Activated CD8-positive, alpha-beta T cell treated with anti-CD3 and anti-CD28 coated beads, Interleukin-2, amount 10 ng/mL, durations not matched to agents 7 days and 5 days (primary cell): ENCODE results near the gene PRDX3. TPM values are rescaled to one million over a fixed set of nuclear protein-coding genes. Genes with fewer than 3 reads are reported as not detected.
"Not testable (repeated sequence)": the region's sequence is repeated elsewhere in the genome, so short reads cannot be mapped to it uniquely, and the experiment has no call there.

Experiments
- ATAC-seq: fragments of 150-1000 bp; cut with Tn5 transposase; one replicate; pipeline ENCODE4 v1.10.0; 2021; ENCODE audit warnings: moderate library complexity
- CTCF ChIA-PET: fragments of 350-600 bp; sonication (Branson Sonifier 250); formaldehyde crosslinking; loops from one replicate; lab custom pipeline; 2021; ENCODE audit warnings: antibody characterized with exemption; lab: Charles Lee
- POLR2A ChIA-PET: fragments of 350-600 bp; sonication (Branson Sonifier 250); formaldehyde crosslinking; loops from one replicate; lab custom pipeline; 2021; ENCODE audit warnings: antibody characterized with exemption; lab: Charles Lee
- DNase-seq: peaks from one replicate; pipeline ENCODE4 v3.0.0-alpha.2; 2020
- H3K27ac Mint-ChIP-seq: one replicate; pipeline ENCODE4 v1.8.0; 2021; ENCODE audit warnings: mild to moderate bottlenecking, mixed read lengths
- H3K27me3 Mint-ChIP-seq: one replicate; pipeline ENCODE4 v1.8.0; 2021; ENCODE audit warnings: low read depth, mixed read lengths
- H3K36me3 Mint-ChIP-seq: one replicate; pipeline ENCODE4 v1.8.0; 2021; ENCODE audit warnings: low read depth, mixed read lengths
- H3K4me1 Mint-ChIP-seq: one replicate; pipeline ENCODE4 v1.8.0; 2021; ENCODE audit warnings: low read depth, mixed read lengths
- H3K4me3 Mint-ChIP-seq: one replicate; pipeline ENCODE4 v1.8.0; 2021; ENCODE audit warnings: mild to moderate bottlenecking, mixed read lengths
- H3K9me3 Mint-ChIP-seq: one replicate; pipeline ENCODE4 v1.8.0; 2022; ENCODE audit warnings: mixed read lengths; ENCODE audit not compliant: insufficient read depth
- total RNA-seq, 2 experiments: library from RNA; stranded (reverse); gene quantifications; one replicate each; pipeline ENCODE4 v1.2.3, GENCODE V29; 2021

Gene PRDX3
- total RNA-seq, 2 experiments from 2014 or later = 135 to 136 TPM

DNA sequence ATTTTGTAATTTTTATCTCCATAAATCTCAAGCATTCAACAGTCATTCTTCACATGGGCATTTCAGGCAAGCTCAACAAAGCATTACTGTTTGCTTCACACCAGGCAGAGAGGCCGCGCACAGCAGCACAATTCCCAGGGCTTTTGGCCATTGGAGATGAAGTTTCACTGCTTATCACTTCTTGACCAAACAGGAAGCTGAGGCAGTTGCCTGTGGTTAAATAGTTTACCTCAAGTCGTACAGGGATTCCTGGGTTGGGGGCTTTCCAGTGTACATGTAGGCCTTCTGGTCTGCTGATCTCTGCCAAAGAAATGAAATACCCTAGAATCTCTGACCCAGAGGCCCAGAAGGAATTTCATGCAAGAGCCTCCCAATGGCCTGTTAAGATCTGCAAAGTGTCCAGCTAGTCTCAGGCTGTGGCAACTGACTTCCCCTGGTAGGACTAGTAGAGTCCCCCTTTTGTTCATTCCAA lies 11.2 kb upstream of the PRDX3 start:
- Mint-ChIP-seq H3K9me3 (no peaks in the 10 kb centered on the region), H3K4me3 (peak overlapping the region; percentile 3), H3K27me3 (no peaks in the 10 kb centered on the region), H3K36me3 (no peaks in the 10 kb centered on the region), H3K4me1 (peaks cover 19% of the 10 kb centered on the region), H3K27ac (no peak overlapping the region)
- DNase-seq = peak; percentile 40
- peak; percentile 33 for ATAC-seq
- CTCF ChIA-PET = interaction anchor here (0.9 to 3.7 kb wide), 13 partner anchors 9 to 361 kb away, joined by 3 to 42 read pairs (median 4); partner anchors contain the start of genes GRK5 and PRDX3
- POLR2A ChIA-PET = interaction anchor here (0.8 to 1.5 kb wide), 6 partner anchors 17 to 352 kb away, joined by 3 to 7 read pairs (median 3); partner anchors contain the start of genes DENND10, EIF3A, GRK5 and RGS10

DNA sequence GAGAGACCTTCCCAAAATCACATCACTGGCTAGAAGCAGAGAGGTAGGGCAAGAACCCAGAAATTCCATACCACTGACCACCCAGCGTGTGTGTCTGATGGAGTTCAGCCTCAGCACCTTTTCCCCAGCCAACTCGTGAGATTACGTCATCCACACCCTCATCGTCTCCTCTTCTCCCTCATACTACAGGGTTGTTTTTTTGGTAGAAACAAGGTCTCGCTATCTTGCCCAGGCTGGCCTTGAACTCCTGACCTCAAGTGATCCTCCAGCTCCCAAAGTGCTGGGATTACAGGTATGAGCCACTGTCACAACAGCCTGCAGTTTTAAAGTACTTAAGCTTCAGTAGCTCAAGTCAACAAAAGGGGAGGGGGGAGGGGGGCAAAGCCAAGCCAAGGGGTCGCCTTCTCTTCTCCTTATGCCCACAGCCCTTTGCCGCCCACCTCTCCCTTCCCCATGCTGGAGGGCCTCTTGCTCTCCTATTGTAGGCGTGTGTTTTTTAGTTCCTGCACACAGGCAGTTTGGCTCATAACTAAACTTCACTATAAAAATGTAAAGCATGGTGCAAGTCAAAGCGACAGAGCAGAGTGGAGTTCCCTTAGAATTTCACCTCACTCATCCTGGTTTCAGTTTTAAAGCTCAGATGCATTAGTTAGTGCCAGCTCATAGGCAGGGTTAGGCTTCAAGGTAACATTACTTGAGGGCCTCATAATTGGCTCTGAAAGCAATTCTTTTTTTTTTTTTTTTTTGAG lies 5.2 kb upstream of the PRDX3 start:
- ATAC-seq (no peak), DNase-seq (no peak)
- Mint-ChIP-seq H3K9me3 (no peaks in the 10 kb centered on the region), H3K4me3 (no peak overlapping the region), H3K27ac (no peak overlapping the region), H3K36me3 (no peaks in the 10 kb centered on the region), H3K27me3 (no peaks in the 10 kb centered on the region), H3K4me1 (peaks cover 11% of the 10 kb centered on the region)
- ChIA-PET CTCF (interaction anchor here (1.0 to 1.3 kb wide), 5 partner anchors 14 to 360 kb away, joined by 3 to 8 read pairs (median 3); partner anchors contain the start of genes GRK5 and SFXN4), POLR2A (no interaction called here)

DNA sequence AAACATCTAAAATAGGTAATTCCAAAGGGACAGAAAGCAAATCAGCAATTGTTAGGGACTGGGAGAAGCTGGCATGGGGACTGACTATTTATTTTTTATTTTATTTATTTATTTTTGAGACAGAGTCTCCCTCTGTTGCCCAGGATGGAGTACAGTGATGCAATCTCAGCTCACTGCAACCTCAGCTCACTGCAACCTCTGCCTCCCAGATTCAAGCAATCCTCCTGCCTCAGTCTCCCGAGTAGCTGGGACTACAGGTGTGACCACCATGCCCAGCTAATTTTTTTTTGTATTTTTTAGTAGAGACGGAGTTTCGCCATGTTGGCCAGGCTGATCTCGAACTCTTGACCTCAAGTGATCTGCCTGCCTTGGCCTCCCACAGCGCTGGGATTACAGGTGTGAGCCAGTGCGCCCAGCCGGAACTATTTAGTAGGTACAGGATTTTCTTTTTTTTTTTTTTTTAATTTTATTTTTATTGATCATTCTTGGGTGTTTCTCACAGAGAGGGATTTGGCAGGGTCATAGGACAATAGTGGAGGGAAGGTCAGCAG lies 2.3 kb upstream of the PRDX3 start:
- not testable (repeated sequence) for H3K4me3 Mint-ChIP-seq, H3K9me3 Mint-ChIP-seq, H3K27ac Mint-ChIP-seq, ATAC-seq, H3K27me3 Mint-ChIP-seq, DNase-seq
- peaks cover 27% of the 10 kb centered on the region for H3K4me1 Mint-ChIP-seq
- POLR2A ChIA-PET = interaction anchor here (2.6 kb wide), 1 partner anchor 26 kb away, joined by 8 read pairs; the partner anchor contains the start of gene GRK5
- CTCF ChIA-PET = interaction anchor here (0.6 to 2.8 kb wide), 9 partner anchors 9 to 265 kb away, joined by 3 to 15 read pairs (median 4); no protein-coding TSS in a partner anchor
- H3K36me3 Mint-ChIP-seq = peaks cover 14% of the 10 kb centered on the region

DNA sequence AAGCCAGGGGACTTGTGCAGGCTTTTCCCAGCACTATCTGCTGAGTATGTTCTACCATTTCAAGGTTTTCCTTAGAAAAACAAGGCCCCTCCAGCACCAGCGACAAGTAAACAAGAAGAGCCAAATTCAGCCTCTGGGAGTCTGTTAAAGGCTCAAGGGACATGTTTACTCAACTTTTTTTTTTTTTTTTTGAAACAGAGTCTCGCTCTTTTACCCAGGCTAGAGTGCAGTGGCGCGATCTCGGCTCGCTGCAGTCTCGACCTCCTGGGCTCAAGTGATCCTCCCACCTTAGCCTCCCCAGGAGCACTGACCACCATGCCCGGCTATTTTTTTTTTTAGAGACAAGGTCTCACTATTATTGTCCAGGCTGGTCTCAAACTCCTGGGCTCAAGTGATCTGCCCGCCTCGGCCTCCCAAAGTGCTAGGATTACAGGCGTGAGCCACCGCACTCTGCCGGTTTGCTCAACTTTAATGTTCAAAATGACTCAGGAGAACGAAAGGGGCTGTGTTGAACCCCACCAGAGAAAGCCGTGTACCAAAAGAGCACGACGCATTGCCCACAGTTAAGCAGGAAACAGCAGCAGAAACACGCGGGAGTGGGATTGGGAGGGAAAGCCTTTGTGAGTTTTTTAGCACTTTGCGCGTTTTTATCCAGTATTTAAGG lies 772 bp downstream of the PRDX3 start:
- peak overlapping the region; percentile 91 for H3K27ac Mint-ChIP-seq
- H3K4me3 Mint-ChIP-seq = peak overlapping the region; percentile 87
- CTCF ChIA-PET = interaction anchor here (0.6 to 1.7 kb wide), 3 partner anchors 9 to 238 kb away, joined by 3 to 8 read pairs (median 3); no protein-coding TSS in a partner anchor
- H3K9me3 Mint-ChIP-seq = no peaks in the 10 kb centered on the region
- POLR2A ChIA-PET = no interaction called here
- no peaks in the 10 kb centered on the region for H3K27me3 Mint-ChIP-seq
- DNase-seq (peak; percentile 47), ATAC-seq (peak; percentile 21)
- peaks cover 32% of the 10 kb centered on the region for H3K36me3 Mint-ChIP-seq
- H3K4me1 Mint-ChIP-seq = peaks cover 31% of the 10 kb centered on the region

DNA sequence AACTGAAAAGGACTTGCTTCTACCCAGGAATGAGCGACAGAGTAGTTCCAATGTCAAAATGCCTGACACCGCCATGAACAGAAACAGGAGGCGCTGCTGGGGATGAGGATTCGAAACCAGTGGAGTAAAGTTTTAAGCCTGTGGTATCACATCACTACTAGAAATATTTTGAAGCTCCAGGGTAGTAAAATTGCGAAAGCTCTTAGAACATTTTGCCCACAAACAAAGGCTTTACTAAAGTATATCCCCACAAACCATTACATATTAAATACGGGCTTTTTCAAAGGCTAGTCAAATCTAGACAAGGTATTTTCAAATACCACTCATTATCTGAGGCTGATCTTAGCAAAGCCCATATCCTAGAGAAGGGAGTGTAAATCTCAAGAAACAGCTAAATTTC lies 2.4 kb downstream of the PRDX3 start:
- POLR2A ChIA-PET = interaction anchor here (1.1 to 2.0 kb wide), 3 partner anchors 11 to 96 kb away, joined by 3 to 7 read pairs (median 3); partner anchors contain the start of gene SFXN4
- peaks cover 46% of the 10 kb centered on the region for H3K36me3 Mint-ChIP-seq
- H3K9me3 Mint-ChIP-seq = no peaks in the 10 kb centered on the region
- H3K4me1 Mint-ChIP-seq = peaks cover 31% of the 10 kb centered on the region
- CTCF ChIA-PET = interaction anchor here (1.6 to 1.7 kb wide), 4 partner anchors 14 to 36 kb away, joined by 3 to 8 read pairs (median 6); no protein-coding TSS in a partner anchor
- H3K4me3 Mint-ChIP-seq = no peak overlapping the region
- no peak overlapping the region for H3K27ac Mint-ChIP-seq
- H3K27me3 Mint-ChIP-seq = no peaks in the 10 kb centered on the region
- DNase-seq (no peak), ATAC-seq (no peak)

DNA sequence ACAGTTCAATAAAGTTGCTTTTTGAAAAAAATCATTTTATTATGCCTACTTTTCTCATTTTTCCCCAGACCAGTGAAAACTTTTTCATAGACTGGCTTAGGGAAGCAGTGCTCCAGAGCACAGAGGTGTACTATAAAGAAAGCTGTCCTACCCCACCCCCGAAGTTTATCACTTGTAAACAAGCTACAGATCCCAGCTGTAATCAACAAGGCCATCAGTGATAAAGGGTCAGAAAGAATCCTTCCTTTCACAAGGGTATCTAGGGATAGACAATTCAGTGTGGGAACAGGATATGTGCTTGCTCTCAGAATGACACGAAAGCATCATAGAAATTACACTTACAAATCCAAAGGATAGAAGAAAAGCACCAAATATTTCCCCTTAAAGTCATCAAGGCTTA lies 4.5 kb downstream of the PRDX3 start:
- Mint-ChIP-seq H3K27me3 (no peaks in the 10 kb centered on the region), H3K4me3 (no peak overlapping the region), H3K36me3 (peaks cover 58% of the 10 kb centered on the region), H3K4me1 (peaks cover 25% of the 10 kb centered on the region), H3K27ac (no peak overlapping the region), H3K9me3 (no peaks in the 10 kb centered on the region)
- POLR2A ChIA-PET = interaction anchor here (1.4 kb wide), 1 partner anchor 9 kb away, joined by 3 read pairs; the partner anchor contains the start of gene SFXN4
- no peak for DNase-seq
- CTCF ChIA-PET = no interaction called here
- no peak for ATAC-seq

DNA sequence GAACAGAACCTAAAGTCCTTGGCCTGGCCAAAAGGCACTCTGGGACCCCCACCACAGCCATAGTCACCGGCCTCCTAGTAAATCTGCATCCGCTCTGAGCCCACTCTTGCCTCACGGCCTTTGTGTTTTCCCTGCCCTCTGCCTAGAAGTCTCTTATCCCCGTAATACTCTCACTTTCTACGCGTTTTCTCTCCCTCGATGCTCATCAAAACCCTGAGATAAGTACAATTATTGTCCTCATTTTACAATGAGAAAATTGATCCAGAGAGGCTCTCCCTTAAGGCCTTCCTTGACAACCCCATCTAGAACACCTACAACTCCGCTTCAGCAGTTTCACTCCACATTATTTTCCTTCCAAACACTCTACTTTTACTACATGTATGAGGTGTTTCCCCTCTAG lies 11.6 kb downstream of the PRDX3 start:
- ATAC-seq (no peak), DNase-seq (no peak)
- Mint-ChIP-seq H3K36me3 (peaks cover 54% of the 10 kb centered on the region), H3K27ac (peak overlapping the region; percentile 97), H3K4me1 (peaks cover 40% of the 10 kb centered on the region), H3K27me3 (no peaks in the 10 kb centered on the region), H3K4me3 (peak overlapping the region; percentile 88), H3K9me3 (no peaks in the 10 kb centered on the region)
- ChIA-PET POLR2A (interaction anchor here (0.6 to 1.0 kb wide), 2 partner anchors 30 to 43 kb away, joined by 3 to 4 read pairs; no protein-coding TSS in a partner anchor), CTCF (no interaction called here)

DNA sequence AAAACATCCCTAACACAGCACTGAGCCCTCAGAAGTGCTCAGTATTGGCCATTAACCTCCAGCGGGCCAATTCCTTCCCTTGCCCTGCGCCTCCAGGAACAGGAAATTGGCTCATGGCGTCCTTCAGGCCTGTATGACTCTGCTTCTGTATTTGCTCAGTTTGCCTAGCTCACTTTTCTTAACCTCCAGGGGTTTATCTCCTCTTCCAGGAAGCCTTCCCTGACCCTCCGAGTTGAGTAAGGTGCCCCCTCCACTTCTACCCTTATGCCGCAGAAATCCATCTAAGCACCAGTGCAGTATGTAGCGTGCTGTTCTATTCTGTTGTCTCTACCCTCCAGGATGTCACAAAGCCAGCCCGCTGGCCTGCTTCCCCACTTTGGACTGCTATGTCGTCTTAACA lies 12.0 kb downstream of the PRDX3 start:
- H3K9me3 Mint-ChIP-seq = no peaks in the 10 kb centered on the region

DNA sequence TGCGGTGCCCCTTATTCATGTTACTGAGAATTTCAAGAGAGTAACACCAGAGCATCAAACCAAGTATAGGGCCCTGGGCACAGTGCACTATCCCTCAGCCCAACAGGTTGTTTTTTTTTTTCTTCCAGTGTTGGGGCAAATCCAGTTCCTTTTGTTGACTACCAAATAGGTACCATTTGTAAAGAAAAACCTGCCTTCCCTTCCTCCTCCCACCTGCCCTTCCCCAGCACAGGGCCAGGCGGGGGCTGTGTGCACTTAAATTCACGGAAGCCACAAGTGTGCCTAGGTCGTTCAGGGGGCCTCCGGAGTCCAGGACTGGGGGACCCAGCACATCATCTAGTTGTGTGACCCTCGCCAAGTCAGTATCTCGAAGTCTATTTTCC lies 12.5 kb downstream of the PRDX3 start:
- POLR2A ChIA-PET = interaction anchor here (0.6 to 1.9 kb wide), 3 partner anchors 10 to 34 kb away, joined by 4 to 10 read pairs (median 7); no protein-coding TSS in a partner anchor
- Mint-ChIP-seq H3K36me3 (peaks cover 53% of the 10 kb centered on the region), H3K4me1 (peaks cover 47% of the 10 kb centered on the region), H3K4me3 (peak overlapping the region; percentile 88), H3K9me3 (no peaks in the 10 kb centered on the region), H3K27me3 (no peaks in the 10 kb centered on the region), H3K27ac (peak overlapping the region; percentile 97)
- DNase-seq (no peak), ATAC-seq (peak; percentile 8)
- CTCF ChIA-PET = interaction anchor here (2.6 kb wide), 1 partner anchor 34 kb away, joined by 7 read pairs; no protein-coding TSS in a partner anchor

More for the DNA sequence above, 12.0 kb downstream of the PRDX3 start:
- Mint-ChIP-seq H3K36me3 (peaks cover 54% of the 10 kb centered on the region), H3K4me3 (peak overlapping the region; percentile 88), H3K4me1 (peaks cover 45% of the 10 kb centered on the region), H3K27me3 (no peaks in the 10 kb centered on the region), H3K27ac (peak overlapping the region; percentile 97)
- CTCF ChIA-PET = interaction anchor here (2.6 kb wide), 1 partner anchor 34 kb away, joined by 7 read pairs; no protein-coding TSS in a partner anchor
- no peak for ATAC-seq
- POLR2A ChIA-PET = interaction anchor here (0.6 to 1.0 kb wide), 3 partner anchors 25 to 44 kb away, joined by 3 to 4 read pairs (median 4); no protein-coding TSS in a partner anchor
- no peak for DNase-seq

DNA sequence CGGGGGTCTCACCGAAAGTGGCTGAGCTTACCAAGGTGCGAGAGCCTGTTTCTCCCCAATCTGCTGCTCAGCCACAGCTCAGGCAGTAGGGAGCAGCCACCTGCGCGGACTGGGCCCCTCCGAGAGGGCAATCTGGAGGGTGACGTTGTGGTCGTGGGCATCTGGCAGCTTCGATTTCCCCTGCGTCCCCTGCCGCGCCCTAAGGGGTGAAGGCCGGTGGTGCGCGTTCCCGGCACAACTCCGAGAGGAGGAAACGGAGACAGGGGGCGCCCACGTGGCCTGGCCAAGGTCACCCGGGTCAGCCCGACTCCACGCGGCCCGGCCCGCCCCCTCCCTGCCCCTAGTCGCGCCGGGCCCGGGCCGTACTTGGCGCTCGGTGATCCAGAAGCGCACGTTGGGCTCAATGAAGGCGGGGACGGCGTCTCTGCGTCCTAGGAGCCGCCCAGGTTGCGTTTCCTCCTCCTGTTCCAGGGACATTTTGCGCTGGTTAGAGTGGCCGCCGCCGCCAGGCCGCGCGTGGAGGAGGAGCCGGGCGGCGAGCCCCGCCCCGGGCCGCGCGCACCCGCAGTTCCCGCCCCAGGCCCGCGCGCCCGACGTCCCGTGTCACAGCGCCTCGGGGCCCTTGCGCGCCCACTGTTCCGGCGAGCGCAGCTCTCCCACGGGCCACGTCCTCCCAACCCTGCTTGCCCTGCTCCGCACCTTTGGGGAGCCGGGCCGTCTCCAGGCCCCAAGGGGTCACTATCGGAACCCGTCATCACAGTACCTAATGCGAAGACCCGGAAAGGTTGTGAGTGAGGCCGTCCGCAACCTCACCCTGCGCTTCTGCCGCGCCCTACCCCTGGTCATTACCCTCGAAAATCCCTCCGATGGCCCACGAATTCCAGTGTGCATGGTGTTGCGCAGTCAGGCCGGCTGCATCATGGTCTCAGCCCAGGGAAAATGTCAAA lies 13.2 kb downstream of the PRDX3 start, which contains the start of gene SFXN4:
TSS of gene SFXN4 (minus strand) at position 544 of the 947 bp plus-strand sequence. CDS start at position 477, 67 bp downstream.
- peak within 1 kb of the TSS; percentile 97 for H3K27ac Mint-ChIP-seq
- ChIA-PET CTCF (interaction anchor here (0.6 to 2.6 kb wide), 7 partner anchors 12 to 324 kb away, joined by 3 to 7 read pairs (median 3); no protein-coding TSS in a partner anchor), POLR2A (interaction anchor here (0.6 to 1.9 kb wide), 12 partner anchors 8 to 384 kb away, joined by 3 to 10 read pairs (median 4); partner anchors contain the start of genes DENND10 and GRK5)
- DNase-seq = peak; percentile 83
- H3K27me3 Mint-ChIP-seq = no peaks in the 10 kb centered on the region
- H3K4me3 Mint-ChIP-seq = peak within 1 kb of the TSS; percentile 88
- peaks cover 55% of the 10 kb centered on the region for H3K36me3 Mint-ChIP-seq
- no peaks in the 10 kb centered on the region for H3K9me3 Mint-ChIP-seq
- H3K4me1 Mint-ChIP-seq = peaks cover 47% of the 10 kb centered on the region
- ATAC-seq = peak; percentile 92
